ENCODE data around the gene DNAJC22. TPM values are rescaled to one million over a fixed set of nuclear protein-coding genes. Genes with fewer than 3 reads are reported as not detected.

The DNAJC22 gene
- total RNA-seq, 2 donors from 2014 or later: 0.68 to 1.5 TPM

- ATAC-seq (ENCODE audit: insufficient number of reproducible peaks, low FRiP score, low read depth) (no peak), DNase-seq (ENCODE audit: low spot score) (no peak)
- Histone ChIP-seq H3K9me3 (no peaks in the 10 kb centered on the region), H3K4me1 (ENCODE audit: control insufficient read depth in 1 of 2, low read depth in 2 of 2) (peaks cover 0 to 8% of the 10 kb centered on the region in 2 donors), H3K36me3 (no peaks in the 10 kb centered on the region), H3K27me3 (replicated peaks; ENCODE audit: insufficient read depth) (peaks cover 6% of the 10 kb centered on the region), H3K27ac (no peak overlapping the region), H3K4me3 (no peak overlapping the region)
- TF ChIP-seq, protein P1, sequence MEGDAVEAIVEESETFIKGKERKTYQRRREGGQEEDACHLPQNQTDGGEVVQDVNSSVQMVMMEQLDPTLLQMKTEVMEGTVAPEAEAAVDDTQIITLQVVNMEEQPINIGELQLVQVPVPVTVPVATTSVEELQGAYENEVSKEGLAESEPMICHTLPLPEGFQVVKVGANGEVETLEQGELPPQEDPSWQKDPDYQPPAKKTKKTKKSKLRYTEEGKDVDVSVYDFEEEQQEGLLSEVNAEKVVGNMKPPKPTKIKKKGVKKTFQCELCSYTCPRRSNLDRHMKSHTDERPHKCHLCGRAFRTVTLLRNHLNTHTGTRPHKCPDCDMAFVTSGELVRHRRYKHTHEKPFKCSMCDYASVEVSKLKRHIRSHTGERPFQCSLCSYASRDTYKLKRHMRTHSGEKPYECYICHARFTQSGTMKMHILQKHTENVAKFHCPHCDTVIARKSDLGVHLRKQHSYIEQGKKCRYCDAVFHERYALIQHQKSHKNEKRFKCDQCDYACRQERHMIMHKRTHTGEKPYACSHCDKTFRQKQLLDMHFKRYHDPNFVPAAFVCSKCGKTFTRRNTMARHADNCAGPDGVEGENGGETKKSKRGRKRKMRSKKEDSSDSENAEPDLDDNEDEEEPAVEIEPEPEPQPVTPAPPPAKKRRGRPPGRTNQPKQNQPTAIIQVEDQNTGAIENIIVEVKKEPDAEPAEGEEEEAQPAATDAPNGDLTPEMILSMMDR (IDR thresholded peaks at IDR 0.05): no peak
Measured at GRCh38 chr12:49335118-49335954, 11.4 kb upstream of the DNAJC22 start.

DNA sequence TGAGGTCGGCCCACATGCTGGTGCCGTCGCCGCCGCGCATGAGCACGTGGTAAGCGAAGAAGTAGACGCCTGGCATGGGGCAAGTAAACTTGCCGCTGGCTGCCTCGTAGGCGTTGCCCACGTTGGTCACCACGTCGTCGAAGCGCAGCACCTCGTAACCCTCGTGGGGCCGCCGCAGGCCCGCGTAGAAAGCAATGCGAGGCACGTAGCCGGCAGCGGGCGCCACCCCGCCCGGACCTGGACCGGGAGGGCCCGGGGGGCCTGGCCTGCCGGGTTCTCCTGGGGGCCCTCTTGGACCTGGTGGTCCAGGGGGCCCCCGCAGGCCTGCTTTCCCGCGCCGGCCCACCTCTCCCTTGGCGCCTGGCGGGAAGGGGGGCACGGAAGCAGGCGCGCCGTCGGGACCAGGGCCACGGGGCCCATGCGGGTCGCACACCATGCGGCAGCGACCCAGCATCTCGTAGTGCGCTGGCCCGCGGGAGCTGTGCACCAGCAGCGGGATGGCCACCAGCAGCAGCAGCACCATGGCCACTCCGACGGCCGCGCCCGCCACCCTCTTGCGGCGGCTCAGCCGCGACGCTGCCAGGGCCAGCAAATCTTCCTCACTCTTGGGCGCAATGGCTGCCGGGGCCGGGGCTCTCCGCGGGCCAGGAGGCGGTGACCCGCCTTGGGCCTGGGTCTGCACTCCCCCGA is 10.6 kb upstream of the DNAJC22 start:
- Histone ChIP-seq H3K4me3 (no peak overlapping the region), H3K9me3 (no peaks in the 10 kb centered on the region), H3K27ac (peak overlapping the region in 1 of 2 donors; percentile 32), H3K27me3 (replicated peaks; ENCODE audit: insufficient read depth) (peaks cover 6% of the 10 kb centered on the region), H3K4me1 (ENCODE audit: control insufficient read depth in 1 of 2, low read depth in 2 of 2) (peaks cover 0 to 8% of the 10 kb centered on the region in 2 donors), H3K36me3 (no peaks in the 10 kb centered on the region)
- ATAC-seq (ENCODE audit: insufficient number of reproducible peaks, low FRiP score, low read depth): no peak
- TF ChIP-seq, protein P1 (IDR thresholded peaks at IDR 0.05): no peak
- no peak for DNase-seq (ENCODE audit: low spot score)

GRCh38 chr12:49336645-49337584 is 9.8 kb upstream of the DNAJC22 start, which contains the start of gene C1QL4:
C1QL4 (minus strand) TSS chr12:49337188; CDS start chr12:49336477, 711 bp downstream.
- Histone ChIP-seq H3K36me3 (no peaks in the 10 kb centered on the region), H3K27me3 (replicated peaks; ENCODE audit: insufficient read depth) (peaks cover 6% of the 10 kb centered on the region), H3K9me3 (no peaks in the 10 kb centered on the region), H3K4me1 (ENCODE audit: control insufficient read depth in 1 of 2, low read depth in 2 of 2) (peaks cover 0 to 8% of the 10 kb centered on the region in 2 donors), H3K27ac (peak within 1 kb of the TSS in 1 of 2 donors; percentile 32), H3K4me3 (peak within 1 kb of the TSS; percentile 67)
- peak; percentile 47 for ATAC-seq (ENCODE audit: insufficient number of reproducible peaks, low FRiP score, low read depth)
- TF ChIP-seq, protein P1 (IDR thresholded peaks at IDR 0.05): peak; percentile 97
- peak; percentile 54 for DNase-seq (ENCODE audit: low spot score)

- Histone ChIP-seq H3K4me3 (no peak overlapping the region), H3K27ac (no peak overlapping the region), H3K4me1 (ENCODE audit: control insufficient read depth in 1 of 2, low read depth in 2 of 2) (peaks cover 14 to 25% of the 10 kb centered on the region in 2 donors), H3K9me3 (no peaks in the 10 kb centered on the region), H3K27me3 (replicated peaks; ENCODE audit: insufficient read depth) (peaks cover 9% of the 10 kb centered on the region), H3K36me3 (no peaks in the 10 kb centered on the region)
- TF ChIP-seq, protein P1 (IDR thresholded peaks at IDR 0.05): no peak
- no peak for DNase-seq (ENCODE audit: low spot score)
- ATAC-seq (ENCODE audit: insufficient number of reproducible peaks, low FRiP score, low read depth): no peak
Measured at GRCh38 chr12:49338830-49339463, 7.7 kb upstream of the DNAJC22 start.
